Liver (tissue), 9 donors: ENCODE results near the gene SLC30A3. TPM values are rescaled to one million over a fixed set of nuclear protein-coding genes. Genes with fewer than 3 reads are reported as not detected.
"Not testable (repeated sequence)": the region's sequence is repeated elsewhere in the genome, so short reads cannot be mapped to it uniquely, and the experiment has no call there.

Experiments used
- DNase-seq: peaks from one replicate; pipeline ENCODE4 v3.0.0-alpha.2; 2017; ENCODE audit warnings: low spot score
- H3K27ac ChIP-seq, 2 donors: one replicate each; pipeline ENCODE4 v1.7.0; 2013; ENCODE audit warnings: inconsistent platforms in 2 of 2, low read length in 2 of 2, control low read depth in 1 of 2, low read depth in 1 of 2, mild to moderate bottlenecking in 1 of 2
- H3K27me3 ChIP-seq, 4 donors: one replicate each; pipeline versions ENCODE4 v1.6.1 to v1.7.0; 2013; ENCODE audit warnings: low read length in 3 of 4, inconsistent platforms in 1 of 4, mild to moderate bottlenecking in 1 of 4, moderate library complexity in 1 of 4; ENCODE audit not compliant: control insufficient read depth in 4 of 4, insufficient read depth in 4 of 4
- H3K36me3 ChIP-seq, 4 donors: one replicate each; pipeline versions ENCODE4 v1.6.1 to v1.7.0; 2013; ENCODE audit warnings: low read length in 3 of 4, mild to moderate bottlenecking in 3 of 4, low read depth in 1 of 4, moderate library complexity in 1 of 4; ENCODE audit not compliant: control insufficient read depth in 4 of 4, insufficient read depth in 3 of 4
- H3K4me1 ChIP-seq, 4 donors: one replicate each; pipeline versions ENCODE4 v1.6.1 to v1.7.0; 2013; ENCODE audit warnings: low read length in 3 of 4, mild to moderate bottlenecking in 3 of 4, moderate library complexity in 1 of 4; ENCODE audit not compliant: control insufficient read depth in 4 of 4, insufficient read depth in 4 of 4
- H3K4me3 ChIP-seq, 3 donors: one replicate each; pipeline versions ENCODE4 v1.6.1 to v1.7.0; 2013; ENCODE audit warnings: low read length in 3 of 3, control low read depth in 1 of 3, low read depth in 1 of 3, mild to moderate bottlenecking in 1 of 3
- H3K9ac ChIP-seq, 2 donors: one replicate each; pipeline ENCODE4 v1.7.0; 2013; ENCODE audit warnings: low read length in 2 of 2, mild to moderate bottlenecking in 2 of 2, moderate library complexity in 2 of 2, control low read depth in 1 of 2, low read depth in 1 of 2
- H3K9me3 ChIP-seq, 4 donors: one replicate each; pipeline versions ENCODE4 v1.6.1 to v1.7.0; 2013; ENCODE audit warnings: low read length in 3 of 4; ENCODE audit not compliant: control insufficient read depth in 4 of 4
- ATF3 ChIP-seq: IDR thresholded peaks from 2 replicates; pipeline ENCODE4 v1.6.1; 2016; ENCODE audit warnings: antibody characterized with exemption
- EGR1 ChIP-seq, 2 donors: IDR thresholded peaks; 2 replicates each; pipeline ENCODE4 v1.6.1; 2016 to 2018; ENCODE audit warnings: antibody characterized with exemption in 2 of 2, low read depth in 2 of 2
- FOXA2 ChIP-seq: IDR thresholded peaks from 2 replicates; pipeline ENCODE4 v1.6.1; 2016; ENCODE audit warnings: antibody characterized with exemption
- HNF4A ChIP-seq, 2 donors: conservative IDR thresholded peaks; 2 replicates each; pipeline ENCODE4 v1.6.1; 2016; ENCODE audit warnings: antibody characterized with exemption in 2 of 2, mild to moderate bottlenecking in 2 of 2
- HNF4G ChIP-seq: IDR thresholded peaks from 2 replicates; pipeline ENCODE4 v1.6.1; 2016; ENCODE audit warnings: antibody characterized with exemption
- JUND ChIP-seq, 2 donors: IDR thresholded peaks; 2 replicates each; pipeline ENCODE4 v1.6.1; 2016; ENCODE audit warnings: antibody characterized with exemption in 2 of 2
- RAD21 ChIP-seq, 2 donors: IDR thresholded peaks; 2 replicates each; pipeline ENCODE4 v1.6.1; 2016; ENCODE audit warnings: antibody characterized with exemption in 2 of 2, mild to moderate bottlenecking in 2 of 2
- RXRA ChIP-seq, 2 donors: IDR thresholded peaks; 2 replicates each; pipeline ENCODE4 v1.6.1; 2017 to 2018; ENCODE audit warnings: antibody characterized with exemption in 2 of 2, mild to moderate bottlenecking in 1 of 2
- SP1 ChIP-seq: IDR thresholded peaks from 2 replicates; pipeline ENCODE4 v1.6.1; 2018; ENCODE audit warnings: antibody characterized with exemption, mild to moderate bottlenecking
- YY1 ChIP-seq: IDR thresholded peaks from 2 replicates; pipeline ENCODE4 v1.6.1; 2016; ENCODE audit warnings: antibody characterized with exemption, mild to moderate bottlenecking
- ZBTB33 ChIP-seq: IDR thresholded peaks from 2 replicates; pipeline ENCODE4 v1.6.1; 2016; ENCODE audit warnings: antibody characterized with exemption
- WGBS: extraction: QIAGEN DNeasy Blood & Tissue Kit; methylation state at CpG from one replicate; pipeline ENCODE4 v1.1.7; 2013; 5-methylcytosine and 5-hydroxymethylcytosine counted together
- polyA plus RNA-seq, 2 donors: library from polyadenylated mRNA; stranded (reverse) in 1 of 2; unstranded in 1 of 2; fragments of 200-250 nt in 1 of 2; fragments of >200 nt in 1 of 2; fragmentation: Nextera tagmentation in 1 of 2; extraction: Ambion mirVana in 1 of 2; gene quantifications; one replicate each; pipeline versions ENCODE4 v1.2.1 to v1.2.3, GENCODE V29; 2013 to 2015
- total RNA-seq, 2 donors: library from RNA; depleted of rRNA; stranded (reverse); fragments of >200 nt; gene quantifications; one replicate each; pipeline ENCODE4 v1.2.3, GENCODE V29; 2014
- donor health status: healthy.
- donor health status: healthy.
- donor health status: healthy.
- donor health status: healthy.
- donor health status: healthy.

SLC30A3 gene
- total and polyA plus RNA-seq, 4 donors, result 0.20 TPM; not detected in 3

- 82% methylated on average over 39 of the region's 39 CpGs for WGBS
- Histone ChIP-seq H3K9me3 (no peaks in the 10 kb centered on the region), H3K36me3 (no peaks in the 10 kb centered on the region), H3K9ac (no peak within 1 kb of the TSS), H3K27me3 (no peaks in the 10 kb centered on the region), H3K27ac (no peak within 1 kb of the TSS), H3K4me3 (no peak within 1 kb of the TSS), H3K4me1 (peaks cover 0 to 3% (median 0%) of the 10 kb centered on the region in 4 donors)
- TF ChIP-seq SP1 (no peak), FOXA2 (no peak), RAD21 (IDR thresholded peaks at IDR 0.05) (no peak), JUND (IDR thresholded peaks at IDR 0.05) (no peak), ZBTB33 (no peak), YY1 (no peak), HNF4A (conservative IDR thresholded peaks at IDR 0.05) (no peak)
- no peak for DNase-seq
Measured at GRCh38 chr2:27275211-27276150, 12.6 kb upstream of the SLC30A3 start, which contains the start of gene DNAJC5G. Gene DNAJC5G (plus strand): TSS chr2:27275433. CDS start chr2:27276729, 1,296 bp downstream.

GRCh38 chr2:27272537-27273522 lies 10.0 kb upstream of the SLC30A3 start:
- H3K9ac ChIP-seq, H3K9me3 ChIP-seq, DNase-seq, H3K4me3 ChIP-seq, H3K27ac ChIP-seq, H3K27me3 ChIP-seq, H3K36me3 ChIP-seq, H3K4me1 ChIP-seq: not testable (repeated sequence)
- TF ChIP-seq RXRA (IDR thresholded peaks at IDR 0.05), result peak in 1 of 2 donors; percentile 17
- WGBS, result 48% methylated on average over 15 of the region's 15 CpGs

GRCh38 chr2:27271631-27272340 lies 8.9 kb upstream of the SLC30A3 start:
- no peak overlapping the region for H3K9ac ChIP-seq

More at GRCh38 chr2:27271631-27272340, 8.9 kb upstream of the SLC30A3 start:
- Histone ChIP-seq H3K27me3 (peaks cover 0 to 3% (median under 1%) of the 10 kb centered on the region in 4 donors), H3K4me3 (no peak overlapping the region), H3K9me3 (no peaks in the 10 kb centered on the region), H3K4me1 (no peaks in the 10 kb centered on the region), H3K27ac (no peak overlapping the region), H3K36me3 (no peaks in the 10 kb centered on the region)
- WGBS, result 75% methylated on average over 11 of the region's 11 CpGs
- DNase-seq, result no peak
- TF ChIP-seq RAD21 (IDR thresholded peaks at IDR 0.05), result no peak
- no peak for TF ChIP-seq JUND (IDR thresholded peaks at IDR 0.05)
- no peak for TF ChIP-seq EGR1 (IDR thresholded peaks at IDR 0.05; ENCODE audit: low read depth in 2 of 2)
- TF ChIP-seq HNF4G, result no peak
- TF ChIP-seq ATF3, result no peak
